Stimulated activated CD4-positive, alpha-beta T cell treated with anti-CD3 and anti-CD28 coated beads, TNF-alpha, amount 100 ng/mL, for 48 hours (primary cell): ENCODE data around the gene ZNF716.
"Not testable (repeated sequence)": the region's sequence is repeated elsewhere in the genome, so short reads cannot be mapped to it uniquely, and the experiment has no call there.

Experiments used
- DNase-seq, 3 donors: peaks; one replicate each; pipeline ENCODE4 v3.0.0-alpha.2; 2020; ENCODE audit warnings: low read depth in 3 of 3

The ZNF716 gene

GRCh38 chr7:57449904-57450303 is at the start of gene ZNF716:
Gene ZNF716 (plus strand): TSS chr7:57450177. CDS start chr7:57450289, 112 bp downstream.
- DNase-seq, result no peak

- no peak for DNase-seq
Measured at GRCh38 chr7:57400531-57401155, 49.3 kb upstream of the ZNF716 start.

- DNase-seq, result not testable (repeated sequence)
Measured at GRCh38 chr7:57403051-57403450, 46.9 kb upstream of the ZNF716 start.

GRCh38 chr7:57403601-57404342 is 46.2 kb upstream of the ZNF716 start:
- no peak for DNase-seq

GRCh38 chr7:57404343-57404966 is 45.5 kb upstream of the ZNF716 start:
- DNase-seq, result no peak

GRCh38 chr7:57404967-57405421 is 45.0 kb upstream of the ZNF716 start:
- DNase-seq, result no peak

- no peak for DNase-seq
Measured at GRCh38 chr7:57407125-57407524, 42.9 kb upstream of the ZNF716 start.

GRCh38 chr7:57412168-57412567 is 37.8 kb upstream of the ZNF716 start:
- no peak for DNase-seq

- no peak for DNase-seq
Measured at GRCh38 chr7:57412618-57413017, 37.4 kb upstream of the ZNF716 start.

DNA sequence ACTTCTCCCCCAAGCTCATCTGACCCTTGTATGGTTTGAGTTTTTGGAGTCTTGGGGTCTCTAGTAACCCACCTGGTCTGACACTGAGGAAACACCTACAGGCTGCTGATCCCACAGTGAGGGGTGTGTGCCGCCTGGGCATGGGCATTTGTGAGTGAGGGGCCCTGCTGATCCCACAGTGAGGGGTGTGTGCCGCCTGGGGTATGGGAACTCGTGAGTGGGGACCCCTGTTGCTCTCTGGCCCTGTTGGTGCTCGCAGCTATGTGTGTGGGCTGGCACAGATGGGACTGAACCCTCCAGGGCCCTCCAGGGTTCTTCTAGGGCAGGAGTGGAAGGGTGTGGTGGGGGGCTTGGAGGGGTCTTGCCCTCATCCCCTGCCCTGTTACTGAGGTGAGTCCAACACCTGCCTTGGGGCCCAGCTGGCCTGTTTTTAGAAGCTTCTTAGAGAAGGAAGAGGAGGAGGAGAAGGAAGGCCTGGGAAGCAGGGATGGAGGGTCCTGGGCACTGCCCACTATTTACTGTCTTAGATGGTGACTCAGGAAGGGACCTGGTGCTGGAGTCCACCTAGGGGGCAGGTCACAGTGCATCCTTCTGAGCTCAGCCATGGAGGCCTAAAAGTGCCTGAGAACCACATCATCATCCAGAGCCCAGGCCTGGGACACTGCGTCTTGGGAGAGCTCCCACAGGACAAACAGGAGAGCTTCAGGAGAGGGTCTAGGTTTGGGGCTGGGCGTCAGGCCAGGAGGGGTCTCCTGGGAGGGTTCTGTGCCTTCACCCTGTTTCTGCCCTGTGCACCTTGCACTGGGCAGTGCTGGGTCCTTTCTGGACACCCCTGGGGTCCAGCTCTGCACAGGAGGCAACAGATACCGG is 36.2 kb upstream of the ZNF716 start:
- DNase-seq, result no peak

- no peak for DNase-seq
Measured at GRCh38 chr7:57414415-57414814, 35.6 kb upstream of the ZNF716 start.

GRCh38 chr7:57414852-57415251 is 35.1 kb upstream of the ZNF716 start:
- no peak for DNase-seq

DNA sequence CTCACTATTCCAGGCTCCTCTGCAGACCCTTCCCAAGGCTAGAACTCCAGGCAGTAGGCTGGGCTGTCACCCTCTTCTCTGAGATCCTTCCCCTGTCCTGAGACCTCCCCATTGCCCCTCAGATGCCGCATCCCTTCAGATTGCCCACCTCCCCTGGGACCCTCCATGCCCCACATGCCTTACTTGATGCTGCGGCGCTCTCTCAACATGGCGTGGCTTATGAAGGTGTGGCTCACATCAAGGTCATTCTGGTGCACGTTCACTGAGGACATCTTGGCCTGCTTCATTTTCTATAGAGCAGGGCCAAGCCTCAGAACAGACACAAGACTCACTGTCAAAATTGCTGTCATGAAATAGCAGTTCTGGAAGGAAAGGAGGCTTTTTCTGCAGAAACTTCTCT is 34.7 kb upstream of the ZNF716 start:
- DNase-seq, result no peak

DNA sequence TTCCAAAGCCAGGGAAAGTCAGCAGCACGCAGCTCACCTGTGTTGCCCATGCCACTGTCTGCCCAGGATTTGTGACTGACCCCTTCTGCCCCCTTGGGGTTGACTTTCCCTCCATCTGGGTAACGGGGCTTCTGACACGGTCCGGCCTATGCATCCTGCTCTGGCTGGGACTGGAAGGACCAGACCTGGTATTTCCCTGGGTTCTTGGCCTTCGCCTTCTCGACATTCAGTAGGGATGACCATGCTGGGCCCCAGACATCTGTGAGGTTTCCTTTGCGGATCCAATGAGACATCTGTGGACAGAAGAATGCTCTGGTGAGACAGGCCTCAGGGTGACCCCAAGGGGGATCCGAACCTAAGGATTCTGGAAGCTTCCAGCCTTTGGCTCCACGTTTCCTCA is 34.2 kb upstream of the ZNF716 start:
- no peak for DNase-seq

GRCh38 chr7:57416601-57417358 is 33.2 kb upstream of the ZNF716 start:
- DNase-seq, result no peak

DNA sequence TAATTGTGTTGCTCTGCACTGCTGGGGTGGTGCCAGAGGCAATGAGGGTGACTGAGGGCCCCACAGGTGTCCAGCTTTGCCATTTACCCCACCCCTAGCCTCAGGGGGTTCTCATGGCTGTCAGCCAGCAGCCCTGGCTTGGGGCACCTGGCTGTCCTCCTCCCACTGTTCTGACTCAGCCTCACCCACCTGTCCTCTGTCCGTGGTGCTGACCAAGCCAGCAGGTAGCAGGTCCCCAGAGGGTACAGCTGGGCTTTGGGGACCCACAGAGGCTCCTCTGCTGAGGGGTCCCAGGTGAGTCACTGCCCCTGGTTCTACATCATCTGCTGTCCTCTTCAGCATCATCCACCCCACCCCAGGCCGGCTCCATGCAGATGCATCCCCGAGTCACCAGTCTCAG is 32.2 kb upstream of the ZNF716 start:
- no peak for DNase-seq

- DNase-seq, result no peak
Measured at GRCh38 chr7:57423768-57424167, 26.2 kb upstream of the ZNF716 start.

DNA sequence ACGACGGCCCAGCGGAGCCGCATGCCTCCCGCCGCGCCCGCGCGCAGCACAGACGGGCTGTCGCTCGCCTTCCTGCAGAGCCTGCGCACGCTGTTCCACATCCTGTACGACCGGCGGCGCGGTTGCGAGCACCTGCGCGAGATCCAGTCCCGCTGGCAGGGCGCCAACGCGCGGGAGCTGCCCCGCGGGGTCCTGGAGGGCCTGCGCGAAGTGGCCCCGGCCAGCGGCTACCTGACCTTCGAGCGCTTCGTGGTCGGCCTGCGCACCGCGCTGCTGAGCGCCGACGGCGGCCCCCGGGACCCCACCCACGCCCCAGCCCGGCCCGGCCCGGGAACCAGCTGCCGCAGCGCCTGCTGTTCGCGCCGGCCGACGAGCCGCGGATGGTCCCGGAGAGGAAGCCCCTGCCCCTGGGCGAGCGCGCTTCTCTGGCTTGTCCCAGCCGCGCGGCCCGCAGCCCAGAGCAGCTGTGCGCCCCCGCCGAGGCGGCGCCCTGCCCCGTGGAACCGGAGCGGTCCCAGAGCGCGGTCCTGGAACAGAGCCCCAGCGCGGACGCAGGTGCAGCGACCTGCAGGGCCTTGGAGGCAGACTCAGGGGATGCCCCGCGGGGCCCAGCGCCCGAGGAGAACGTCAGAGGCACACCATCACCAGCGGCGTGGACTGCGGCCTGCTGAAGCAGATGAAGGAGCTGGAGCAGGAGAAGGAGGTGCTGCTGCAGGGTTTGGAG is 25.3 kb upstream of the ZNF716 start:
- DNase-seq, result no peak

- no peak for DNase-seq
Measured at GRCh38 chr7:57425239-57425944, 24.6 kb upstream of the ZNF716 start.
